HEK293 (cell line): ENCODE measurements around the gene EEFSEC.

Experiments used
- CTCF ChIP-seq: fragments of 450-650 bp; formaldehyde crosslinking; IDR thresholded peaks from 2 replicates; pipeline ENCODE4 v1.5.1; 2016; ENCODE audit warnings: missing biosample characterization, missing genetic modification characterization
- GLI2 ChIP-seq: fragments of 450-650 bp; formaldehyde crosslinking; IDR thresholded peaks from 2 replicates; pipeline ENCODE4; 2017; ENCODE audit warnings: missing biosample characterization, missing genetic modification characterization, low read depth, borderline replicate concordance
- ZNF311 ChIP-seq: fragments of 450-650 bp; formaldehyde crosslinking; IDR thresholded peaks from 2 replicates; pipeline ENCODE4 v1.5.1; 2017; ENCODE audit warnings: missing biosample characterization, missing genetic modification characterization, borderline replicate concordance

DNA sequence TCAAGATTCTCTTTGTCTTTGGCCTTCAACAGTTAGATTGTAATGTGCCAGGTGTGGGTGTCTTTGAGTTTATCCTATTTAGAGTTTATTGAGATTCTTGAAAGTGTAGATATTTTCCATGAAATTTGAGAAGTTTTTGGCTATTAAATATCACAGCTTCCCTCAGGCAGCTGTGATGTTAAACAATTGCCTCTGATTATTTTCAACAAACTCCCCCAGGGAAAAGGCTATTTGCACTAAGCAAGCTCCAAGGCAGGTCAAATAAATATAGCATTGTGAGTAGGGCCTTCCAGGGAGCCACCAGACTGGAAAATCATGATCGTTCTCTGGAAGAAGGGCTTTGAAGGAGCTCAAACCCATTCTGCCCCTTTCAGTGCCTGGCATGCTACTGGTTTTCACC lies 107.0 kb downstream of the EEFSEC start:
- no peak for TF ChIP-seq ZNF311 (tag by site-specific recombination)
- no peak for TF ChIP-seq CTCF (tag by site-specific recombination)
- no peak for TF ChIP-seq GLI2
